ENCODE measurements around the gene UFD1. TPM values are rescaled to one million over a fixed set of nuclear protein-coding genes. Genes with fewer than 3 reads are reported as not detected.

The UFD1 gene
- total RNA-seq, 1 experiment from 2014 or later = 84.7 TPM

DNA sequence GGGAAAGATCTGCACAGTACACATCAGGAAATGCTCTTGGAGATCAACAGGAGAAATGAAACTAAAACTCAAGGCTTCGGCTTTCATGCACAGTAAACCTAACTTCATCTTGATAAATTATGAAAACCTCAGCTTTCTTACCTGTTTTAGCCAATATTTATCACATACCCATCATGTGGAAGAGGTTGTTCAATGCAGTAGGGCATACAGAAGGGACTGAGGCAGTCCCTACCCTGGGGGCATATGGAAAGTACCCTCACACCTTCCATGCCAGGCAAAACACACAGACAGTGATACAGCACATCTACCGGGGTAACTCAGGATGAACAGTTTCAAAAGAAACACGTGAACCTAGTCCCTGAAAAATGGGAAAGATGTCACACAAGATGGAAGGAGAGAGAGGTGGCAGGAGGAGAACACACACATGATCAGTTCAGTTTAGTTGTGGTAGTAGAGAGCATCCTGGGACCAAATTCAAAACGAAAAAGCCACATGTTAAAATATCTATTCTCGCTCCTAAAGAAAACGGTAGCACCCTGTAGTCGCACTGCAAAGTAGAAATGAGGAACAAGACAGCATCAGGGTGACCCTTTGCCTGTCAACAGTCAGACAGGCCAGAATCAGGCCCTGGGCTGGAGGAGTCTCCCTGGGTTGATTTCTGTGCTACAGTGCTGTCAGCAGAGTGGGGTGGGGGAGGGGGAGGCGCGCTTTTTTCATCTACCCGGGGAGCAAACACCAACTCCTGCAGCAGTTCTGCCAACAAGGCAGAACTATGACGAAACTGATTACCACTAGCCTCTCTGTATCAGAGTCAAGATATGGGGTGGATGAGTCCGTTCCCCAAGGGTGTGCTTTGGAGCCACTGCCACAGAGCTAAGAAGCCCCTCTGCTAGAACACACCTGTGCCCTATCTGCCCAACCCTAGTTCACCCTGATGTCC, 48.8 kb downstream of the UFD1 start:
- DNase-seq (ENCODE audit: low read depth) = peak; percentile 47

DNA sequence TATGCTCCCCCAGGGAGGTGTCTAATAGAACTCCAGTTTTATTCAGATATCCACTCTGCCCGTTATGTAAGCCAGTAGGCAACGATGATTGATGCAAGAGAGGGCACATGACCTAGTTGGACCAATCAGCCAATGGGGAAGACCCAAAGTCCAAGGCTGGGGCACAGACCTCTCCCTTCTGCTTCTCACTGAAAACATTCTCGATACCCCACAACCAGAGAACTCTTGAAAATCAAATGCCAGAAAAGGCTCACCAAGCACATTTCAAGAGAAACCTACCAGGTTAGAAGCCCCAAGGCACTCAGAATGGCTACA, 54.9 kb downstream of the UFD1 start:
- DNase-seq (ENCODE audit: low read depth) = no peak

DNA sequence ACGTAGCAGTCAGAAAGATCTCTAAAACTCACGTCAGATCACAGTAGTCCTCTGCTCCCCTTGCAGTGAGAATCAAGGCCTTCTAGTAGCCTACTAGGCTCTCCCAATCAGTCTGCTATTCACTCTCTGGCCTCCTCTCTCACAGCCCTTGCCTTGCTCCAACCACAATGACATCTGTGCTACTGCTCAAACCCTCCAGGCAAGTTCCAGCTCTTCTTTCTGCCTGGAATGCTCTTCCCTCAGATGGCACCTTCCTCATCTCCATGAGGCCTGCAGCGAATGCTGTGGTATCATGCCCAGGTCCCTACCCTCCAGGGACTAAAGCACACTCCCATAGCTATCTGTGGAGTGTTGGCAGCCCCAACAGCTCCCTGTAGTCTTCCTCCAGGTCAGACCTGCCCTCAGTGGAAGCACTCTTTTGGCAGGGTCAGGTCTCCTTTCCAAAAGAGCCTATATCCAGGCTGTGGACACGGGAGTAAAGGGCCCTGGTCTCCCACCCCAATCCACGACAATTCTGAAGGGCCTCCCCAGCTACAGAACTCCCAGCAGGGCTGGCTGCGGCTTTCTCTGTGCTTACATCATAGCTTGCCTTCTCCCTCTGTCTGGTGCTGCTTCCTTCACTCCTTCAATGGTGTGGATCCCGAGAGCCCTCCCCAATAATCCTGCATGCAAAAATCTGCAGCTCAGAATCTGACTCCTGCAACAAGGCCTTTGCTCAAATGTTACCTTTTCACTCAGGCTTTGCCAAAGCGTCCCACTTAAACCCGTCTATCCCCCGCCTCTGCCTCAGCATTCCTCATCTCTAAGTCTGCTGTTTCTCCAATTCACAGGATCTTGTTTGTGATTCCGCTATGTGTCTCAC, 56.3 kb downstream of the UFD1 start:
- DNase-seq (ENCODE audit: low read depth) = peak; percentile 73

- DNase-seq (ENCODE audit: low read depth) = no peak
Observed at GRCh38 chr22:19420321-19420720, 58.7 kb downstream of the UFD1 start.

- DNase-seq (ENCODE audit: low read depth) = no peak
Observed at GRCh38 chr22:19419464-19420178, 59.4 kb downstream of the UFD1 start.

GRCh38 chr22:19419086-19419463, 59.9 kb downstream of the UFD1 start:
- no peak for DNase-seq (ENCODE audit: low read depth)

GRCh38 chr22:19412923-19413322, 66.1 kb downstream of the UFD1 start:
- DNase-seq (ENCODE audit: low read depth) = no peak

DNA sequence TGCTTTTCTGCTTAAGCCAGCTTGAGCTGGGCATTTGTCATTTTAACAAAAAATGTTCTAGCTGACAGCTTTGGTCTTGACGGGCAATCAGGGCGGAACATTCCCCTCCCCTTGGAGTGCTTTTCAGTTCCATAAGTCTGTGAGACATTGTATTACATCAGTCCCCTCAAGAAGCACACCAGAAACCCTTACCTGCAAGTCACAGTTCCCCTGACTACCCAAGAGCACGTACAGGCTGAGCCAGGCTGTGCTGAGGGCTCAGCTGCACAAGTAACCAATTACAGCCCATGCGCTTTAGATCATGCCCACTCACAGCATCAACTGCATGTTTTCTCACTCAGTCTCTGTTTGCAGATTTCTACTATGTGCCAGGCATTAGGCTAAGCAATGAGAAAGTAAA, 66.5 kb downstream of the UFD1 start:
- DNase-seq (ENCODE audit: low read depth) = no peak

DNA sequence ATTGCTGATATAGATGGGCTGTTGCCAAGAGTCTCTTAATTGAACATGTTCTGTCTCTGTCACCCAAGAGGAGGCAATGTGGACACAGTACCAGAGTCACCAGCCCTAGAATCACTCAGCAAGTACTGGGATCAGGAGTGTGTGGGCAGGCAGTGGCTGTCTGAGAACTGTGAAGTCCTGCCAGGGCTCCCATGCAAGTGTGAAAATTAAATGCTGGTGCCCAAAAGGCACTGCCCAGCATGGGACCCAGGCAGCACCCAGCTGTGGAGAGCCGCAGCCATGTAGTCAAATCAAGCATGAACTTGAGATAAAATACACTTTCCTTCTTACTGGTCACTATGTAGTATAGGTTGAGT, 67.3 kb downstream of the UFD1 start:
- no peak for DNase-seq (ENCODE audit: low read depth)

DNA sequence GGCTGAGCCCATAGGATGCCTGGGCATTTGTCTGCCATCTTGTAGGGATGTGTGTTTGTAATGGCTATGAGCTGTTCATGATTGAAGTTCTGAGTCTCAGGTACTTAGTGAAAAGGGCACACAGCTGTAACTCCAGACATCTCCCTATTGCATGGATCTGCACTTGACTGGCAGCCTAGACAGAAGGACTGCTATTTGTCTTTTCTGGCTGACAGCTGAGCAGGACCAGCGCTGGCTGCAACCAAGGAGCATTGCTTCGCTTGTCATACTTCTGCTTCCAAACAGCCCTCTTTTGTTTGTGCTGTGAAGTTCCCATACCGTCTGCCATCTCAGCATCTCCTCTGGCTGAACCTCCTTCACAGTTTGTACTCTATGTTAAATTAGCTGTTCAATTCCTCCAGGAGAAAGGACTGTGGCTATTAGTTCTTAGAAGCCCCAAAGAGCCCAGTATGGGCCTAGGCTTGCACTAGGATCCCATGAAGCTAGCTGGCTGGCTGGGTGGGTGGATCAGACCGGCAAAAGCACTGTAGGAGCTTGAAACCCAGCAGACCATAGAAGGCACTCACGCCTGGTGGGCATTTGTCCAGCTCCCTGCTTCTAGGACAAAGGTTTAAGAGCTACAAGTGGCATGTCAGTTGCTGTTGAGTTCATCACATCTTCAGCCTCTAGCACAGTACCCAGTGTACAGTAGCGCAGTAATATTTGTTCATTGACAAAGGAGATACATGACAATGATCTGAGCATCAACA, 67.9 kb downstream of the UFD1 start:
- no peak for DNase-seq (ENCODE audit: low read depth)

DNA sequence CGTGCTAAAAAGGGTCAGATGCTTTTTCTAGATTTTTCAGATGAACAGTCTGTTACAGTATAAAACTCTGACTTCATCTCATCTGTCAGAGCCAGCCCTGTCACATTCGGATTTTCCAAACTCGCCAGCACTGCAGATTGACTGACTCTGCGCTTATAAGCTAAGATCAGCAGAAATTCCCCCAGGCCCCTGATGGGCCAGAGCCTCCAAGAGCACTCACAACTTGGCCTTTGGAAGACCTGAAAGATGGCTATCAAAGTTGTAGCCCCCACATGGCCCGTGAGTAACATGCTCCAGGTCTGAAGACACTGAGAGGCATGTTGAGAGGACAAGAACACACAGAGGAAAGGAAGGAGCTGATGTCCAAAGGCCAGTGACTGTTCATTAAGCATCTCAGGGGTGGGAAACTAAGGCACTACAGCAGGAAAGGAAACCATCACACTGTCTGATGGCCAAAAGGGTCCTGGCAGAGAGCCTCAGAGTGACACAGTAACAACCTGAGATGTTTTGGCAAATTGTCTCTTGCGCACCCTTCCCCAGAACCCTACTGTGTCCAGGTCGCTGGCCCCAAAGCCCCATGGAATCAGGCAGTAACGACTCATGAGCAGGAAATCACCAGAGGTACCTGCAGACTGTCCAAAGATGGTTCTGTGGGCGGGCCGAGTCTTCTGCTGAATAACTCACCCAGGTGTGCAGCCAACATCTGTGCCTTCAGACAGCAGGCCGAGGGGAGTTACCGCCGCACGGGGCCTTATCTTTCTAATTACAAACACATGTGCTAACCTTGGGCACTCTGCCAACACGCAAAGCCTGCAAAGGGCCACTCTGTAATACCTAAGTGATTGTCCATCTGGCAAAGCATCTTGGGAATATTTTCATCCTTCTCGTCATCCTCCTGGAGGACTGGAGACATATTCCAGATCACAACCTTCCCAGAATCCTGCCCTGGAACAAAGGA, 71.1 kb downstream of the UFD1 start:
- DNase-seq (ENCODE audit: low read depth) = peak; percentile 21

- no peak for DNase-seq (ENCODE audit: low read depth)
Observed at GRCh38 chr22:19406846-19407245, 72.1 kb downstream of the UFD1 start.

GRCh38 chr22:19406281-19406811, 72.6 kb downstream of the UFD1 start:
- no peak for DNase-seq (ENCODE audit: low read depth)

- DNase-seq (ENCODE audit: low read depth) = no peak
Observed at GRCh38 chr22:19405652-19406051, 73.3 kb downstream of the UFD1 start.

GRCh38 chr22:19405133-19405532, 73.9 kb downstream of the UFD1 start:
- no peak for DNase-seq (ENCODE audit: low read depth)

- DNase-seq (ENCODE audit: low read depth) = no peak
Observed at GRCh38 chr22:19404676-19405075, 74.3 kb downstream of the UFD1 start.

- no peak for DNase-seq (ENCODE audit: low read depth)
Observed at GRCh38 chr22:19402642-19403191, 76.3 kb downstream of the UFD1 start.

DNA sequence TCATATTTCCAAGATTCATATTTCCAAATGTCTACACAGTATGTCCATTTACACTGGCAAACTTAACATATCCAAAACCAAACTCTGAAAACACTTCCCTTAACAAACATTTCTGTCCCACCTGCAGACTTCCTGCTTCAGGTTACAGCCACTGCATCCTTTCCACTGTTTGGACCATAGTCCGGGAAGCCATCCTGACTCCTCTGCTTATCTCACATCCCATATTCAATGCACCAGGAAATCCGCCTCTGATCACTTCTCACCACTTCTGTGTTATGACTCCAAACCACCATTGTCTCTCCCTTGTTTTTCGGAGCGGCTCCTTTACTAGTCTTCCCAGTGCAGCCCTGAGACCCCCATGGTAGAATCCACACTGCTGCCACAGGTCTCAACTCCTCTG, 77.5 kb downstream of the UFD1 start:
- no peak for DNase-seq (ENCODE audit: low read depth)

DNA sequence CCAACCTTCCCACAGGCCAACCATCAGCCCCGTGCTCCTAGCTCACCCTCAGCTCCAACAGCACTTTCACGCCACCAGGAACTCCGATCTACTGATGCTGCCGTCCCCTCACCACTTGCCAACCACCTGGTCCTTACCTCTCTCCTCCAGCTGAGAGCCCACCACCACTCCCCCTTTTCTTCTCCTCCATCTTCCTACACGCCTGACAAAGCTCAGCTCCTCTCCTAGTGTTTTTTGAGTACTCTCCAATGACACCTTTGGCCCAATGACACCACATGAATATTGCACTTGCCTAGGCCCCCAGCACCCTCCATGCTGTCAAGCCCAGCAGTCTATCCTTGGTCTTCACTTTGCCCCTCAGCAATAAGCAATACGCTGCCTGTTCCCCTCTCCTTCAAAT, 78.1 kb downstream of the UFD1 start:
- DNase-seq (ENCODE audit: low read depth) = no peak

Data from RPMI7951 (cell line).